ENCODE data around the gene F11R. TPM values are rescaled to one million over a fixed set of nuclear protein-coding genes. Genes with fewer than 3 reads are reported as not detected.
"Not testable (repeated sequence)": the region's sequence is repeated elsewhere in the genome, so short reads cannot be mapped to it uniquely, and the experiment has no call there.

Gene F11R
- total RNA-seq, 2 donors from 2014 or later, result 145 to 202 TPM

GRCh38 chr1:161045736-161046604 is 25.0 kb upstream of the F11R start, which contains the start of gene USF1:
TSS of gene USF1 (minus strand) at chr1:161045977. CDS start at chr1:161043275, 2,702 bp downstream.
- peak; percentile 92 to 93 for DNase-seq
- peak; percentile 90 for ATAC-seq
- intact Hi-C loops (cut with DNase I, micrococcal nuclease), result no loop called here

GRCh38 chr1:161044908-161045735 is 24.2 kb upstream of the F11R start:
- ATAC-seq (peak; percentile 69), DNase-seq (peak; percentile 76 to 86)
- intact Hi-C loops (cut with DNase I, micrococcal nuclease), result no loop called here

GRCh38 chr1:161044535-161044907 is 23.6 kb upstream of the F11R start:
- DNase-seq (no peak), ATAC-seq (no peak)
- intact Hi-C loops (cut with DNase I, micrococcal nuclease), result no loop called here

GRCh38 chr1:161039546-161039945 is 18.6 kb upstream of the F11R start:
- intact Hi-C loops (cut with DNase I, micrococcal nuclease), result no loop called here
- ATAC-seq, result peak; percentile 1
- no peak for DNase-seq

GRCh38 chr1:161039154-161039545 is 18.2 kb upstream of the F11R start:
- intact Hi-C loops (cut with DNase I, micrococcal nuclease), result no loop called here
- DNase-seq, result no peak
- peak; percentile 3 for ATAC-seq

GRCh38 chr1:161038523-161039153 is 17.7 kb upstream of the F11R start, which contains the start of gene TSTD1:
TSS of gene TSTD1 (minus strand) at chr1:161038964. CDS start at chr1:161038889, 75 bp downstream.
- peak; percentile 88 for ATAC-seq

GRCh38 chr1:161037661-161038522 is 16.9 kb upstream of the F11R start:
- intact Hi-C loops (cut with DNase I, micrococcal nuclease), result no loop called here
- ATAC-seq (peak; percentile 16), DNase-seq (peak; percentile 43 to 61)

More at GRCh38 chr1:161038523-161039153, 17.7 kb upstream of the F11R start, which contains the start of gene TSTD1:
- intact Hi-C loops (cut with DNase I, micrococcal nuclease), result no loop called here
- peak; percentile 90 to 93 for DNase-seq

GRCh38 chr1:161033751-161034150 is 12.8 kb upstream of the F11R start:
- intact Hi-C loops (cut with DNase I, micrococcal nuclease), result no loop called here
- DNase-seq, result no peak
- no peak for ATAC-seq

- ATAC-seq (no peak), DNase-seq (no peak)
- intact Hi-C loops (cut with DNase I, micrococcal nuclease), result no loop called here
These were observed 11.5 kb upstream of the F11R start for GRCh38 chr1:161032409-161032808.

GRCh38 chr1:161031874-161032273 is 10.9 kb upstream of the F11R start:
- intact Hi-C loops (cut with DNase I, micrococcal nuclease), result no loop called here
- peak; percentile 30 for ATAC-seq
- no peak for DNase-seq

GRCh38 chr1:161029466-161029865 is 8.5 kb upstream of the F11R start:
- intact Hi-C loops (cut with DNase I, micrococcal nuclease); ATAC-seq; DNase-seq: not testable (repeated sequence)

GRCh38 chr1:161026954-161027353 is 6.0 kb upstream of the F11R start:
- DNase-seq; intact Hi-C loops (cut with DNase I, micrococcal nuclease); ATAC-seq: not testable (repeated sequence)

- DNase-seq; ATAC-seq; intact Hi-C loops (cut with DNase I, micrococcal nuclease): not testable (repeated sequence)
These were observed 1.5 kb upstream of the F11R start for GRCh38 chr1:161022432-161022831.

- DNase-seq (no peak), ATAC-seq (no peak)
- intact Hi-C loops (cut with DNase I, micrococcal nuclease), result no loop called here
These were observed 1.0 kb upstream of the F11R start for GRCh38 chr1:161021970-161022353.

- intact Hi-C loops (cut with DNase I, micrococcal nuclease), result no loop called here
- ATAC-seq (peak; percentile 90), DNase-seq (peak; percentile 98)
These were observed 415 bp upstream of the F11R start for GRCh38 chr1:161021165-161021969.

GRCh38 chr1:161019751-161020495 is 1.0 kb downstream of the F11R start:
- ATAC-seq (peak; percentile 17), DNase-seq (no peak)
- intact Hi-C loops (cut with DNase I, micrococcal nuclease), result no loop called here
